Caco-2 (cell line): ENCODE measurements around the gene LRBA. TPM values are rescaled to one million over a fixed set of nuclear protein-coding genes. Genes with fewer than 3 reads are reported as not detected.

Source experiments
- BruUV-seq: library from RNA; stranded (reverse); fragments of 400-500 nt; replicated peaks from 2 replicates; lab custom pipeline; 2021; lab: Mats Ljungman, UMichigan
- CTCF ChIA-PET: fragments of 300-600 bp; sonication (Branson Sonifier 250); formaldehyde crosslinking; loops from one replicate; lab custom pipeline; 2022; ENCODE audit warnings: antibody characterized with exemption; lab: Charles Lee
- POLR2A ChIA-PET: fragments of 300-600 bp; sonication (Branson Sonifier 250); formaldehyde crosslinking; loops from one replicate; lab custom pipeline; 2022; ENCODE audit warnings: antibody characterized with exemption; lab: Charles Lee
- DNase-seq, 2 experiments: peaks; one replicate each; pipeline versions ENCODE4 v3.0.0 to v3.0.0-alpha.2; 2020 to 2022
- H3K27me3 ChIP-seq: replicated peaks from 2 replicates; pipeline ENCODE4 v1.6.0; 2011; ENCODE audit warnings: low read length; ENCODE audit not compliant: control insufficient read depth, insufficient read depth
- H3K36me3 ChIP-seq: 2 replicates; pipeline ENCODE4 v1.5.1; 2011; ENCODE audit warnings: low read length; ENCODE audit not compliant: control insufficient read depth, insufficient read depth
- H3K4me1 ChIP-seq: fragments of 250-450 bp; sonication (Bioruptor Pico); 2 replicates; pipeline ENCODE4 v1.5.1; 2020; ENCODE audit warnings: mild to moderate bottlenecking
- H3K4me3 ChIP-seq: 2 replicates; pipeline ENCODE4 v1.5.1; 2011; ENCODE audit warnings: low read depth, mild to moderate bottlenecking, control low read depth, low read length
- H3K9me3 ChIP-seq: fragments of 250-450 bp; sonication (Bioruptor Pico); 2 replicates; pipeline ENCODE4 v1.5.1; 2020; ENCODE audit warnings: mild to moderate bottlenecking, moderate library complexity
- H3K27ac Mint-ChIP-seq: one replicate; pipeline ENCODE4 v1.8.0; 2022; ENCODE audit warnings: mixed read lengths; ENCODE audit not compliant: unreplicated experiment
- H3K27me3 Mint-ChIP-seq: one replicate; pipeline ENCODE4 v1.8.0; 2022; ENCODE audit warnings: mixed read lengths; ENCODE audit not compliant: insufficient read depth, unreplicated experiment
- H3K36me3 Mint-ChIP-seq: one replicate; pipeline ENCODE4 v1.8.0; 2022; ENCODE audit warnings: mild to moderate bottlenecking, mixed read lengths; ENCODE audit not compliant: insufficient read depth, unreplicated experiment
- H3K4me1 Mint-ChIP-seq: one replicate; pipeline ENCODE4 v1.8.0; 2022; ENCODE audit warnings: low read depth, mixed read lengths; ENCODE audit not compliant: unreplicated experiment
- H3K4me3 Mint-ChIP-seq: one replicate; pipeline ENCODE4 v1.8.0; 2022; ENCODE audit warnings: mild to moderate bottlenecking, moderate library complexity, mixed read lengths; ENCODE audit not compliant: unreplicated experiment
- H3K9me3 Mint-ChIP-seq: one replicate; pipeline ENCODE4 v1.8.0; 2022; ENCODE audit warnings: mixed read lengths; ENCODE audit not compliant: unreplicated experiment
- intact Hi-C: fragments of 100-400 bp; cut with micrococcal nuclease; formaldehyde crosslinking; loops from one replicate; pipeline ENCODE4 v1.10.0; 2022; ENCODE audit not compliant: unreplicated experiment
- total RNA-seq: library from RNA; stranded (reverse); gene quantifications from 2 replicates; pipeline ENCODE4 v1.2.3, GENCODE V29; 2022
- TF ChIP-seq, protein P1 (sequence below), 2 experiments: fragments of 200-600 bp in 1 of 2; IDR thresholded peaks; 1 replicate in 1 of 2; 2 replicates in 1 of 2; pipeline versions ENCODE4 v1.5.1 to v1.8.0; 2011 to 2022; ENCODE audit warnings: antibody characterized with exemption in 1 of 2, control low read depth in 1 of 2, inconsistent platforms in 1 of 2, low read depth in 1 of 2, low read length in 1 of 2, mild to moderate bottlenecking in 1 of 2, moderate library complexity in 1 of 2; ENCODE audit not compliant: insufficient read depth in 1 of 2, severe bottlenecking in 1 of 2, unreplicated experiment in 1 of 2

The LRBA gene
- total RNA-seq, 1 experiment from 2014 or later = 53.2 TPM

DNA sequence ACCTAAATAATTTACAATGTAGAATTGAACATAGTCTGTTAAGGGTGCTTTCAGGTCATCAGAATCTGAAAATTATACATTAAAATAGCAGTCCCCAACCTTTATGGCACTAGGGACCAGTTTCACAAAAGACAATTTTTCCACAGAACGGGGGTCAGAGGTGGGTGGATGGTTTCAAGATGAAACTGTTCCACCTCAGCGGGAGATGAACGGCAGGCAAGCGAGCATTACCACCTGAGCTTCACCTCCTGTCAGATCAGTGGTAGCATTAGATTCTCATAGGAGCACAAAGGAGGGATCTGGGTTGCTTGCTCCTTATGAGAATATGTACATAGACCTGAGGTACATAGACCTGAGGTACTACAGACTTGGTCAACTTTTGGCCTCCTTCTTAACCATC is 29.0 kb downstream of the LRBA start:
- Histone ChIP-seq H3K9me3 (no peaks in the 10 kb centered on the region), H3K4me3 (no peak overlapping the region), H3K4me1 (no peaks in the 10 kb centered on the region), H3K27me3 (no peaks in the 10 kb centered on the region), H3K36me3 (no peaks in the 10 kb centered on the region)
- Mint-ChIP-seq H3K9me3 (peaks cover 7% of the 10 kb centered on the region), H3K27me3 (no peaks in the 10 kb centered on the region), H3K36me3 (peaks cover 5% of the 10 kb centered on the region), H3K4me1 (no peaks in the 10 kb centered on the region), H3K27ac (no peak overlapping the region), H3K4me3 (no peak overlapping the region)
- intact Hi-C loops = no loop called here
- DNase-seq = no peak
- BruUV-seq = no TSS peak
- TF ChIP-seq, protein P1, sequence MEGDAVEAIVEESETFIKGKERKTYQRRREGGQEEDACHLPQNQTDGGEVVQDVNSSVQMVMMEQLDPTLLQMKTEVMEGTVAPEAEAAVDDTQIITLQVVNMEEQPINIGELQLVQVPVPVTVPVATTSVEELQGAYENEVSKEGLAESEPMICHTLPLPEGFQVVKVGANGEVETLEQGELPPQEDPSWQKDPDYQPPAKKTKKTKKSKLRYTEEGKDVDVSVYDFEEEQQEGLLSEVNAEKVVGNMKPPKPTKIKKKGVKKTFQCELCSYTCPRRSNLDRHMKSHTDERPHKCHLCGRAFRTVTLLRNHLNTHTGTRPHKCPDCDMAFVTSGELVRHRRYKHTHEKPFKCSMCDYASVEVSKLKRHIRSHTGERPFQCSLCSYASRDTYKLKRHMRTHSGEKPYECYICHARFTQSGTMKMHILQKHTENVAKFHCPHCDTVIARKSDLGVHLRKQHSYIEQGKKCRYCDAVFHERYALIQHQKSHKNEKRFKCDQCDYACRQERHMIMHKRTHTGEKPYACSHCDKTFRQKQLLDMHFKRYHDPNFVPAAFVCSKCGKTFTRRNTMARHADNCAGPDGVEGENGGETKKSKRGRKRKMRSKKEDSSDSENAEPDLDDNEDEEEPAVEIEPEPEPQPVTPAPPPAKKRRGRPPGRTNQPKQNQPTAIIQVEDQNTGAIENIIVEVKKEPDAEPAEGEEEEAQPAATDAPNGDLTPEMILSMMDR (IDR thresholded peaks at IDR 0.05; ENCODE audit: insufficient read depth in 1 of 2, low read depth in 1 of 2, low read length in 1 of 2, severe bottlenecking in 1 of 2, unreplicated experiment in 1 of 2) = no peak
- CTCF ChIA-PET = interaction anchor here (0.6 kb wide), 1 partner anchor 75 kb away, joined by 3 read pairs; no protein-coding TSS in a partner anchor
- POLR2A ChIA-PET = no interaction called here

DNA sequence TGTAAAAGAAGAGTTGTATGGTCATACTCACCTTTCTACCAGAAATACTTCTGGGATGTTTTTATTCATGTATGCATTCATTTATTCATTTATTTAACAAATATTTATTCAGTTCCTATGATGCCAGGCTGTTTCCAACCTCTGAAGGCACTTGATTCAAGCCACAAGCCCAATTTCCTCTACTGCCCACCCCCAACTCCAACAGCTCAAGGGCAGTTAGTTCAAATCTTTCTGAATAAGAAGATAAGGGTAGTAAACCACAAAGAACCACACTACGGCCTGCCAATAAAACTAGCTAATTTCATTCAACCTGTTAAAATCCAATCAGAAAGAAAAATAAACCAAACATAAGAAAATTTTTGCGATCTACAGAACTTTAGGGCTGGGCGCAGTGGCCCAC is 31.2 kb downstream of the LRBA start:
- POLR2A ChIA-PET = no interaction called here
- no TSS peak for BruUV-seq

DNA sequence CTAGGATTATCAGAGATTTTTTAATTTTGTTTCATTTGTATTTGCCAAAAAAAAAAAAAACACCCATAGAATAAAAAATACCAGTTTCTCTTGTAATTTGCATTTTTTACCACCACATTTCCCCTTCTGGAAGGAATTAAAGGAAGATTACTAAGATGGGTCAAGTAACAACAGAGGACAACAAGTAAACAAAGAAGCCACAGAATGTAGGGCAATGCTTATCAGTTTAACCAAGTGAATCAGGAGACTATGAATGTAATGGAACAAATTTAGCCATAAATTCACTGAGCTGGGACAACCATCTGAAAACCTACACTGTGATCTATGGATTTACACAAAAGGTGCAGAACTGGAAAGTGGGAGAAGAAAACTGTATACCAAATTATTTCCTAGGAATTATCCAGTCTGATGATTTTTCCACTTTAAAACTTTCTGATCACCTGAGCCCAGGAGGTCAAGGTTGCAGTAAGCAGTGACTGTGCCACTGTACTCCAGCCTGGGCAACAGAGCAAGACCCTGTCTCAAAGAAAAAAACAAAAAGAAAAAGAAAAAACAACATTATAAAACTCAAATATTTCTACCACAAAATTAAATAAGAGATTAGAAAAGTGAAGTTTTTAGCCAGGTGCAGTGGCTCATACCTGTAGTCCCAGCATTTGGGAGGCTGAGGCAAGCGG is 32.4 kb downstream of the LRBA start:
- ChIA-PET POLR2A (interaction anchor here (0.6 kb wide), 1 partner anchor 23 kb away, joined by 11 read pairs; no protein-coding TSS in a partner anchor), CTCF (no interaction called here)
- TF ChIP-seq, protein P1 (IDR thresholded peaks at IDR 0.05; ENCODE audit: insufficient read depth in 1 of 2, low read depth in 1 of 2, low read length in 1 of 2, severe bottlenecking in 1 of 2, unreplicated experiment in 1 of 2) = no peak
- no peaks in the 10 kb centered on the region for H3K4me1 ChIP-seq
- Mint-ChIP-seq H3K9me3 (peaks cover 6% of the 10 kb centered on the region), H3K4me1 (no peaks in the 10 kb centered on the region), H3K36me3 (no peaks in the 10 kb centered on the region), H3K27me3 (no peaks in the 10 kb centered on the region), H3K4me3 (no peak overlapping the region), H3K27ac (no peak overlapping the region)
- no peaks in the 10 kb centered on the region for H3K36me3 ChIP-seq
- no peak overlapping the region for H3K4me3 ChIP-seq
- no peak for DNase-seq
- H3K27me3 ChIP-seq = no peaks in the 10 kb centered on the region
- intact Hi-C loops = no loop called here
- H3K9me3 ChIP-seq = no peaks in the 10 kb centered on the region
- BruUV-seq = no TSS peak

More for the DNA sequence above, 31.2 kb downstream of the LRBA start:
- peaks cover 6% of the 10 kb centered on the region for H3K9me3 Mint-ChIP-seq
- no peak for DNase-seq
- H3K27me3 Mint-ChIP-seq = no peaks in the 10 kb centered on the region
- no peak overlapping the region for H3K4me3 Mint-ChIP-seq
- H3K4me1 ChIP-seq = no peaks in the 10 kb centered on the region
- no peaks in the 10 kb centered on the region for H3K36me3 ChIP-seq
- intact Hi-C loops = no loop called here
- CTCF ChIA-PET = no interaction called here
- TF ChIP-seq, protein P1 (IDR thresholded peaks at IDR 0.05; ENCODE audit: insufficient read depth in 1 of 2, low read depth in 1 of 2, low read length in 1 of 2, severe bottlenecking in 1 of 2, unreplicated experiment in 1 of 2) = no peak
- no peaks in the 10 kb centered on the region for H3K27me3 ChIP-seq
- no peaks in the 10 kb centered on the region for H3K4me1 Mint-ChIP-seq
- no peaks in the 10 kb centered on the region for H3K36me3 Mint-ChIP-seq
- no peak overlapping the region for H3K27ac Mint-ChIP-seq
- no peak overlapping the region for H3K4me3 ChIP-seq
- H3K9me3 ChIP-seq = no peaks in the 10 kb centered on the region
